GM19238 (cell line): ENCODE data around the gene CKS2.

Experiments used
- DNase-seq: peaks from one replicate; pipeline ENCODE4 v3.0.0; 2011; ENCODE audit warnings: low spot score; ENCODE audit not compliant: insufficient read length

The CKS2 gene

GRCh38 chr9:89364666-89365531 is 53.9 kb downstream of the CKS2 start:
- DNase-seq = no peak

- DNase-seq = no peak
Observed at GRCh38 chr9:89365532-89365912, 54.5 kb downstream of the CKS2 start.
